NCI-H128 (cell line): ENCODE measurements around the gene YBX2.

Experiments
- DNase-seq: peaks from one replicate; lab custom pipeline; 2025; ENCODE audit not compliant: unreplicated experiment; lab: John Stamatoyannopoulos, UW

Gene YBX2

DNA sequence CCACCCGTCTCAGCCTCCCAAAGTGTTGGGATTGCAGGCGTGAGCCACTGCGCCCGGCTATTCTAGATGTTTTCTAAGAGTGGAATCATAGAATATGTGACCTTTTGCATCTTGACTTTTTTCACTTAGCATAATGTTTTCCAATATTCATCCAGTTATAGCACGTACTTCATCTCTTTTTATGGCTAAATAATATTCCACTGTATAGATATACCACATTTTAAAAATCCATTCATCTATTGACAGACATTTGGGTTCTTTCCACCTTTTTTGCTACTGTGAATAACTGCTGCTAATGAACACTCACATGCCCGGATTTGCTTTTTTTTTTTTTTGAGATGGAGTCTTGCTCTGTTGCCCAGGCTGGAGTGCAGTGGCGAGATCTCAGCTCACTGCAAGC is 9.7 kb upstream of the YBX2 start:
- DNase-seq: no peak

DNA sequence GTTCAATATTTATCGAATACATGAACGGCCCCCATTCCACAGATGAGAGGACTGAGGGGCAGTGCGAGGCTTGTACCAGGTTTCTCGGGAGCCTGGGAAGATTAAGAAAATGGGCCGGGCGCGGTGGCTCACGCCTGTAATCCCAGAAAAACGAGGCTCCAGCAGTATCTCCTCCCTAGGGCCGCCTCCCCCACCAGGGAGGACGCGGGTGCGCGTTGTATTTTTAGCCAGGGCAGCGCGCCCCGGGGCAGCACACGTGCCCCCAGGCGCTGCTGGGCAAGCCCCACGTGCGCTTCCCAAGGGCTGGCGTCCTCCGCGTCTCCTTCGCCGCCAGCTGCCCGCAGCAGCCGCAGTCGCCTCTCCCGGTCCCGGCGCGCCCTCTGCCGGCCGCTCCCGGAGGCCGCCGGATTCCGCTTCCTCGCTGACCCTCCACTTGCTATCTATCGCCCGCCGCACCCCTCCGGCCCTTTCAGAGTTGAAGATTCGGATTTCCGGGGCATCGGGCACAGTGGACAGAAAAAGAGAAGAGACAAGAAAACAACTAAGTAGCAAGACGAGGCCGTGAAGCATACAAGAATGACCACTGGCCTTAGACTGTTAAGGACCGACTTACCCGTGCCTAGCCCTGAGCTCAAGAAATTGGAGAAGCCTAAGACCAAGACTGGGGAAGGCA is 1.9 kb upstream of the YBX2 start:
- peak; percentile 28 for DNase-seq

- no peak for DNase-seq
These were observed 1.1 kb upstream of the YBX2 start for GRCh38 chr17:7295230-7296180.

DNA sequence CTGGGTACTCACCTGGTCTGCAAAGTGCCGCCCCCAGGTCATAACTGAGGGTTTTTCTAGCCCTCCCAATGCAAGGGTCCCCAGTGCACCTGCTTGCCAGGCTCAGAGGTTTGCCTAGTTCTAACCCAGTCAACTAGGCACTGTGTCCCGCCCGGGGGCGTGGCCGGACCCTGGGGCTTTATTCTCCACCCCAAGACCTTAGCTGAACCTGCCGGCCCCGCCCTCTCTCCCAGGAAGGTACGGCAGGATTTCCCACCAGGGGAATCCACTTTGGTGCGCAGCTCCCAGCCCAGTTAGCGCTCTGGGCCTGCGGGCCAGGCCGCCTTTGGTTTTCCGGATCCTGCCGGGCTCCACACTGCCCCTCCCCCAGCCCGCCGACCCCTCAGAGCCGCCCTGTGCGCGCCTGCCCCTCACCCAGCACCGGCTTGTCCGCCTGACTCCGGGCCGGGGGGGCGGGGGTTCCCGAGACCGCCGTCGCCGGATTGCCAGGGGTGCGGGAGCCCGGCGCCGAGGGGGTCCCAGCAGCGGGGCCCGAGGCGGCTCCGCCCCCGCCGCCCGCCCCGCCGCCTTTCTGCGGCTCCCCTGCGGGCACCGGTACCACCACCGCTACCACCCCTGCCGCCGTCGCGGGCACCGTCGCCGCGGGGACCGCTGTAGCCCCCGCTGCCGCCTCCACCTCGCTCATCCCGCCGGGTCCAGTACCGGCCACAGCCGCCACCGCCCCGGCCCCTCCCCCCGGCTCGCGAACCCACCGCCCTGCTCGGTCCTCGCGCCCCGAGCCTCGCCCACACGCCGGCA is 424 bp downstream of the YBX2 start:
- no peak for DNase-seq

- no peak for DNase-seq
These were observed 1.3 kb downstream of the YBX2 start for GRCh38 chr17:7293159-7293558.

DNA sequence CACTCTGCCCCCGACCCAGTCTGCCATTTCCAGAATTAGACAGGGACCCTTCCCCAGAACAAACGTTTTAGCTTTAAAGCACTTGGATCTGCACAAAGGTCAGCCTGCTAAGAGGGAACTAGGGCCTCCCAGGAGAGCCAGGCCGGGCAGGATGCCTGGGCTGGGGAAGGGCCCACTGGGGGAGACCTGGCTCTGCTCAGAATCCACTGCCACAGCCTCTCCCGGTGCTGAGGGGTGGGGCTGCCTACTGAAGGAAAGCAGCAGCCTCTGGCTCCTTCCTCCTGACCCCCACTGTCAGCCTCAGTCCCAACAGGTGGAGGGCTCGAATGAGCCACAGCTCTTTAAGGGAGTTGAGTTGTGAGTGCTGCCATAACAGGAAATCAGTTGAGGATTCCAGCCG is 1.7 kb downstream of the YBX2 start:
- no peak for DNase-seq

- no peak for DNase-seq
These were observed 2.2 kb downstream of the YBX2 start for GRCh38 chr17:7292194-7292593.

GRCh38 chr17:7290685-7291084 is 3.8 kb downstream of the YBX2 start:
- no peak for DNase-seq

DNA sequence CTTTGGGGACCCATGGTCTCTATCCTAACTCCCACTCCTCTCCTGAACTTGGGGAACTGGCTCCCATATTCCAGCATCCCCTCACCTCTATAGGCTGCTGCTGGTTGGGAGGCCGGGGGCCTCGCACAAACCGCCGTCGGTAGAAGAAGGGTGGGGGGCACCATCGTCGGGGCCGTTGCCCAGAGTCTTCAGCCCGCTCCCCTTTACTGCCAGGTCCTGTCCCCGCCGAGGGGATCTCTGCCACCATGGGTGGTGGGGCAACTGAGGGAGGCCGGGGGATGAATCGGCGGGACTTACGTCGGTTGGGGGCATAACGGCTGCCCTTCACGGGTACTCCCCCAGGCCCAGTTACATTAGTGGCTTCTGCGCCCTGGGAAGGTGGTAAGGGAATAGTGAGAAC is 4.3 kb downstream of the YBX2 start:
- DNase-seq: no peak

DNA sequence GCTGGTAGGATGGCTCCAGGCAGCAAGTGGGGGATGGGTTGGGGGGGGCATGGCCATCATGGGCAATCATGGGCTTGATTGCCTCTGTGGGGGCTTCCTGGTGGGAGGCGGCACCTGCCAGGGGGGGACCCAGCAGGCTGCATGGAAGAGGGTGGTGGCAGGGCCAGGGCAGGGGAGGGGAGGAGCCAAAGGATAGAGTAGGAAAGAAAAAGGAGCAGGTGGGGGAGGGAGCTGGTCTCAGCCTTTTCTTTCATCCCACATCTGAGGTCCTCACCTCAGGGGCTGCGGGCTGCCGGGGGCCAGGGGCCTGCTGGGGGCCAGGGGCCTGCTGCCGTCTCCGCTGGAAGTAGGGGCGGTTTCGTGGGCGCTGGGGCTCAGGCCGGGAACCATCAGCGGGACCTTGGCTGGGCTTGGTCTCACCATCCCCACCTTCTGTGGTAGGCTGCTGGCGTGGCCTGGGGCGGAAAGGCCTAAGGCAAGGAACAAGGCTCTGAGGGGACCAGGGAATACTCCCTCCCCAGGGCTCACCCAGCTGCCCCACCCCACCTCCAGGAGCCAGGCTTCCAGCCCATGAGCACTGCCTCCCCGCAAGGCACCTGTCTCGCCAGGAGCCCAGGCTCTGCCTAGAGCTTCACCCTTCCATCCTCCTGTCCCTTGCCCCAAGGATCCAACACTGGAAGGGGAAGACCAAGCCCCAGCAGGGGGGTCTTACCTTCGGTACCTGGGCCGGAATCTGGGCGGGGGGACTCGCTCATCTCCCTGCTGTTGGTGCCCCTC is 5.0 kb downstream of the YBX2 start:
- no peak for DNase-seq

DNA sequence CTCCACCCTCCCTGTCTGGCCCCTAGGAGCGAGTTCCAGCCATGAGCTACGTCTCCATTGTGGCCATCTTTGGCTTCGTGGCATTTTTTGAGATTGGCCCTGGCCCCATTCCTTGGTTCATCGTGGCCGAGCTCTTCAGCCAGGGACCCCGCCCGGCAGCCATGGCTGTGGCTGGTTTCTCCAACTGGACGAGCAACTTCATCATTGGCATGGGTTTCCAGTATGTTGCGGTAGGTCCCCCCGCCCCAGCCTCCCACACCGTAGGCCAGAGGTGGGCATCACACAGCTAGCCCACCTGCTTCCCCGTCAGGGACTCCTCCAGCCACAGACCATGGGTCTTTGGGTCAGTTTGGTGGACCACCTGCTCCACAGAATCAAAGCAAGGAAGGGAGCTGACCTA is 8.8 kb downstream of the YBX2 start:
- no peak for DNase-seq

DNA sequence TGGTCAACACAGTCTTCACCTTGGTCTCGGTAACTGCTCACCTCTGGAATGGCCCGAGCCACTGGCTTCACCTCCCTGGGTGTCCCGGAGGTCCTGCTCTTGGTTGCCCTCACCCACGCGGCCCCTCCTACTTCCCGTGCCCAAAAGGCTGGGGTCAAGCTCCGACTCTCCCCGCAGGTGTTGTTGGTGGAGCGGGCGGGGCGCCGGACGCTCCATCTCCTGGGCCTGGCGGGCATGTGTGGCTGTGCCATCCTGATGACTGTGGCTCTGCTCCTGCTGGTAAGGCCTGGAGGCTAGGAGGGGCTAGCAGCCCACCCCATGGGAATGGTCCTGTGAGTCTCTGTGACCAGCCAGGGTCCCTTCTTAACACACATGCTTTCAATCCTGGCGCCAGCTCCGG is 9.5 kb downstream of the YBX2 start:
- DNase-seq: no peak

GRCh38 chr17:7283471-7284216 is 10.8 kb downstream of the YBX2 start:
- DNase-seq: no peak

DNA sequence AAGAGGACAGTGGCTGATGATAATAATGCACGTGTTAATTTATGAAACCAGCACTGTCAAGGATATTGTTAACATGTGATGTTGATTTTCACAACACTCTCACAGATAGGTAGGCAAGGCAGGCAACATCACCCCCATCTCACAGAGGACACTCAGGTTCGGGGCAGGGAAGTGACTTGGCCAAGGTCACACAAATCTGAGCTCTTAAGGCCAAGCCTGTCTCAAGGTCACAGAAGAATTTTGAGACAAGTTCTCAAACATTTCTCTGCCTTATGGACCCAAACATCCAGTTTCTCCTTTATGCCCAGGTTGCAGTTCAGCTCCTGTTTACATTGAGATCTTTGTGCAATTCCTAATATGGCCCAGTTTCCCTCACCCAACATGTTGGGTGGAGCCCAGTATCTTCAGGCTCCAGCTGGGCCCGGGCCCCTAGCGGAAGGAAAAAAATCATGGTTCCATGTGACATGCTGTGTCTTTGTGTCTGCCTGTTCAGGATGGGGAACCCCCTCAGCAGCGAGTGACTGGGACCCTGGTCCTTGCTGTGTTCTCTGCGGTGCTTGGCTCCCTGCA is 11.6 kb downstream of the YBX2 start:
- no peak for DNase-seq

DNA sequence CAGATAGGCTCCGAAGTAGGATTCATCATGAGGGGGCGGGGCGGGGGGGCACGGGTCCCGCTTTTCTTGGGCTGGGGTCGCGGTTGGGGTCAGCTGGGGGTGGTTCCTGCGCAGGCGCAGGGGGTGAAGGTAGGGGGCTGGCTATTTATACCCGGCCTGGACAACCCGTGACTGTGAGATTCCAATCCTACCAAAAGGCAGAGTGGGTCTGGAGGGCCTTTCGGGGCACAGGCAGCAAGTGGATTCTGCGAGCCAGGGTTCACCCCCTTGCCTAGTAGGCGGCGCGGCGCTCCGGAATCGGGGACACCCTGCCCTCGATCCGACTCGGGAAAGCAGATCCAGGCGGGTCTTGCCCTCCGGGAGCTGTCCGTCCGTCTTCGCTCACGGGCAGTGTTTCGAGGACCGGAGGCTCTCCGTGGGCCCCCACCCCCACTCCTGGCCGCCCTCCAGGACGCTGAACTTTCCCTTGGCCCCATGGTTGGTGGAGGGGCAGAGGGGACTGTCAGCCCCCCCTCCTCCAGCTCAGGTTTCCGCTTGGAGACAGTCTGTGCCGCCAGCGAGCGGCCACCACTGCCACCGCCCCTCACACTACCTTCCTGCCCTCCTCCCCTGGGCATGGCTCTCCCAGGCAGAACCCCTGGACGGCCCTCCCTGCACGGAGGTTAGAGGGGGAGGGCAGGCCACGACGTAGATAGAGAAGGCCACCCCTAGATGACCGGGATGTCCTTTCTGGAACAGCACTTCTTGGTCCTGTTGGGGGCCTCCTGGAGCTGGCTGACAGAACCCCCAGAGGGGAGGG is 12.3 kb downstream of the YBX2 start:
- no peak for DNase-seq

DNA sequence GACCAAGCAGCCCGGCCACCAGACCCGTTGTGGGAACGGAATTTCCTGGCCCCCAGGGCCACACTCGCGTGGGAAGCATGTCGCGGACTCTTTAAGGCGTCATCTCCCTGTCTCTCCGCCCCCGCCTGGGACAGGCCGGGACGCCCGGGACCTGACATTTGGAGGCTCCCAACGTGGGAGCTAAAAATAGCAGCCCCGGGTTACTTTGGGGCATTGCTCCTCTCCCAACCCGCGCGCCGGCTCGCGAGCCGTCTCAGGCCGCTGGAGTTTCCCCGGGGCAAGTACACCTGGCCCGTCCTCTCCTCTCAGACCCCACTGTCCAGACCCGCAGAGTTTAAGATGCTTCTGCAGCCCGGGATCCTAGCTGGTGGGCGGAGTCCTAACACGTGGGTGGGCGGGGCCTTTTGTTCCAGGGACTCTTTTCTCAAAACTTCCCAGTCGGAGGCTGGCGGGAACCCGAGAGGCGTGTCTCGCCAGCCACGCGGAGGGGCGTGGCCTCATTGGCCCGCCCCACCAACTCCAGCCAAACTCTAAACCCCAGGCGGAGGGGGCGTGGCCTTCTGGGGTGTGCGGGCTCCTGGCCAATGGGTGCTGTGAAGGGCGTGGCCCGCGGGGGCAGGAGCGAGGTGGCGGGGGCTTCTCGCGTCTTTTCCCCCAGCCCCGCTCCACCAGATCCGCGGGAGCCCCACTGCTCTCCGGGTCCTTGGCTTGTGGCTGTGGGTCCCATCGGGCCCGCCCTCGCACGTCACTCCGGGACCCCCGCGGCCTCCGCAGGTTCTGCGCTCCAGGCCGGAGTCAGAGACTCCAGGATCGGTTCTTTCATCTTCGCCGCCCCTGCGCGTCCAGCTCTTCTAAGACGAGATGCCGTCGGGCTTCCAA is 13.1 kb downstream of the YBX2 start, which contains the start of gene SLC2A4:
Gene SLC2A4, plus strand, starts transcription at position 645 of the 879 bp plus-strand sequence. Its CDS starts 217 bp downstream, at position 862.
- DNase-seq: peak; percentile 83

- peak; percentile 58 for DNase-seq
These were observed 13.8 kb downstream of the YBX2 start for GRCh38 chr17:7280519-7281073.

GRCh38 chr17:7279448-7279847 is 15.0 kb downstream of the YBX2 start:
- no peak for DNase-seq
